ENCODE measurements around the gene TMBIM4.
"Not testable (repeated sequence)": the region's sequence is repeated elsewhere in the genome, so short reads cannot be mapped to it uniquely, and the experiment has no call there.

The TMBIM4 gene

DNA sequence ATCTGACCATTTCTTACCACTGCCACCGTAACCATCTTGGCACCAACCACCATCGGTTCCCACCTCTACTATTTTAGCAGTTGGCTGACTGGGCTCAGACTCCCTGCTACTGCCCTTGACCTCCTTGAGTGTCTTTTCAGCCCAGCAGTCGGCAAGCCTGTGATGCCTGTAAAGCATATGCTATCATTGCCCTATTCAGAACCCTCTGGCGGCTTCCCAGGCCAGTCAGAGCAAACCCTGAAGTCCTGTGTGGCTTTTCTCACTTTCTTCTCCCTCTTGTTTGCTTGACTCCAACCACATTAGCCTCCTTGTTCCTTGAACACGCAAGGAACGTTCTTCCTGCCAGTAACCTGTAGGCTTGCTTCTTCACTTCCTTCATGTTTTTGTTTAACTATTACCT is 25.4 kb upstream of the TMBIM4 start:
- H3K4me3 ChIP-seq (ENCODE audit: low read length), result no peak overlapping the region
- H3K27ac ChIP-seq (ENCODE audit: low read length), result no peak overlapping the region
- peaks cover 16% of the 10 kb centered on the region for H3K4me1 ChIP-seq (ENCODE audit: insufficient read depth, low read length)

DNA sequence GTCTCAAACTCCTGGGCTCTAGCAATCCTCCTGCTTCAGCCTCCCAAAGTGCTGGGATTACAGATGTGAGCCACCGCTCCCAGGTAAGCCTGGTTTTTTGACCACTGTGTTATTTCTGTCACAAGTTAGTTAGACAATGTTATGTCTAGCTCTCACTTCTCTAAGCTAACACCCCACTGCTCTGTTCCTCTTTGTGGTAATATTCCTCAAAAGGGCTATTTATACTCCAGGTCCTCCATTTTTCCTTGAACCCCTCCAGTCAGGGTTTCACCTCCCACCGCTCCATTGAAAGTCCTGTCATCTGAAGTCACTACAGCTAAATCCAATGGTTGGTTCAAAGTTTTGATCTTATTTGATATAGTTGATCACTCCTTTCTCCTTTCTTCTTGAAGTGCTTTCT is 24.3 kb upstream of the TMBIM4 start:
- peaks cover 16% of the 10 kb centered on the region for H3K4me1 ChIP-seq (ENCODE audit: insufficient read depth, low read length)
- peaks cover 29% of the 10 kb centered on the region for H3K27me3 ChIP-seq (ENCODE audit: insufficient read depth, low read length)
- H3K4me3 ChIP-seq (ENCODE audit: low read length), result no peak overlapping the region
- H3K9ac ChIP-seq (ENCODE audit: low read depth, low read length), result no peak overlapping the region
- H3K9me3 ChIP-seq (ENCODE audit: insufficient read depth, low read depth, low read length), result no peaks in the 10 kb centered on the region
- no peaks in the 10 kb centered on the region for H3K36me3 ChIP-seq (ENCODE audit: insufficient read depth, low read depth, low read length)
- H3K27ac ChIP-seq (ENCODE audit: low read length), result no peak overlapping the region

More for the DNA sequence above, 25.4 kb upstream of the TMBIM4 start:
- Histone ChIP-seq H3K27me3 (ENCODE audit: insufficient read depth, low read length) (peaks cover 17% of the 10 kb centered on the region), H3K36me3 (ENCODE audit: insufficient read depth, low read depth, low read length) (no peaks in the 10 kb centered on the region), H3K9me3 (ENCODE audit: insufficient read depth, low read depth, low read length) (no peaks in the 10 kb centered on the region), H3K9ac (ENCODE audit: low read depth, low read length) (no peak overlapping the region)

DNA sequence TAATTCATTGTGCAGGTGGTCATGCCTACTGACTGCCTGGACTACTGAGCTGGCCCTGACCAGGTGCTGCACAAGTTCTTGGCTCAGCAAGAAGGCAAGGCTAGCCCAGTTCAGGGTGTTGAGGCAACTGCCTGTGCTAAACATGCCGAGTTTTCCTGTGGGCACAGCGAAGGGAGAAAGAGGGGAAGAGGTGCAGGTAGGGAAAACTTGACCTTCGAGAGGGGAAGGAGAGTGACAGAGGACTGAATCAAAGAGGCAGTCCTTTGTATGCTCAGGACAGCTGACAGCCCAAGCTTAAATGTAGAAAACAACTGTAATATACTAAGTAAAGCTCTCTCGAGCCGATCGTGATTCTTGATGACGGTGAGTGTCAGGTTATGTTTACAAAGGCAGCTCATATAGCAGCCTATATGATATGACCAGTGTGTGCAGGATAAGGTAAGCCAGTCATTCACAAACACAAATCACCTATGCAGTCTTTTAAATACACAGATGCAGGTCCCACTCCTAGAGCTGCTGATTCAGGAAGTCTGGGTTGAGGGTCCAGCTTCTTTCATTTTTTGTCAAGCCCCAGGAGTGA is 21.8 kb upstream of the TMBIM4 start:
- no peak overlapping the region for H3K9ac ChIP-seq (ENCODE audit: low read depth, low read length)
- H3K9me3 ChIP-seq (ENCODE audit: insufficient read depth, low read depth, low read length), result no peaks in the 10 kb centered on the region
- H3K27ac ChIP-seq (ENCODE audit: low read length), result no peak overlapping the region
- peaks cover 5% of the 10 kb centered on the region; the same call in 1 of the 2 replicates for H3K4me1 ChIP-seq (ENCODE audit: insufficient read depth, low read length)
- H3K36me3 ChIP-seq (ENCODE audit: insufficient read depth, low read depth, low read length), result no peaks in the 10 kb centered on the region
- no peak overlapping the region for H3K4me3 ChIP-seq (ENCODE audit: low read length)
- H3K27me3 ChIP-seq (ENCODE audit: insufficient read depth, low read length), result peaks cover 54% of the 10 kb centered on the region

DNA sequence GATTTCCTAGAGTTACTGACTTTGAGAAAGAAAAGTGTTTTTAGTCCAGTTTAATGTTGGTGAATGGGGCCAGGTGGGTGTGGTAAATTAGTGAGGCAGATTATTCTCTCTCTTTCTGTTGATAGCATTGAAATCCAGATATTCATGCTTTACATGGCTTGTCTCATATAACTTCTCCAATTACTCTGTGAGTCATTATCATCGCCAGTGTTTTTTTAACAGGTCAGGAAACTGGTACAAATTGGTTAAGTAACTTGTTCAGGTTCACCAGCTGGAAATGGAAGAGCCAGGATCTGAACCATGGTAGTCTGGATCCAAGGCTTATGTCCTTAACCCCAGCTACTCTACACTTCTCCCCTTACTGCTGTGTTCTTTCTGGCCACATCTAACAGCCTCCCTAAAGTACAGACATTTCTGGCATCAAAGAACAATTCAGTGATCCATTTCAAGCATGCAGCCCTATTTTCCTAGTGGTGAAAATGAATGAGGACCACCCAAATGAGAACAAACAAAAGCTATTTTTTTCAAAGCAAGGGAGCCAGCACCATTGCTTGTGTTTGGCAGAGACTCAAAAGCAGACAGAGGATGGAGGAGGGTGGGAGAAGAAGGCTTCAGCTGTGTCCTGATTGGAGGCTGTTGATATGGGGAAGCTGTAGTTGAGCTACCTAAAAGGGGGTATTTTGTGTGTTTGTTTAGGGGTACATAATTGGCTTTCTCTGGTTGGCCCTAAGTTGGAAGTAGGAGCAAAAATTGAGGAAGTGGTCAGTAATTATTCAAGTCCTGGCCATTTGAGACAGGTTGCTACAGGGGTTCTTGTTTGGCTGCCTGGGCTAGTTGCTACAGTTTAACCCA is 20.9 kb upstream of the TMBIM4 start:
- no peak overlapping the region for H3K4me3 ChIP-seq (ENCODE audit: low read length)
- H3K27me3 ChIP-seq (ENCODE audit: insufficient read depth, low read length), result peaks cover 55% of the 10 kb centered on the region
- H3K36me3 ChIP-seq (ENCODE audit: insufficient read depth, low read depth, low read length), result no peaks in the 10 kb centered on the region
- H3K9ac ChIP-seq (ENCODE audit: low read depth, low read length), result no peak overlapping the region
- no peaks in the 10 kb centered on the region for H3K9me3 ChIP-seq (ENCODE audit: insufficient read depth, low read depth, low read length)
- H3K27ac ChIP-seq (ENCODE audit: low read length), result no peak overlapping the region
- no peaks in the 10 kb centered on the region for H3K4me1 ChIP-seq (ENCODE audit: insufficient read depth, low read length)

DNA sequence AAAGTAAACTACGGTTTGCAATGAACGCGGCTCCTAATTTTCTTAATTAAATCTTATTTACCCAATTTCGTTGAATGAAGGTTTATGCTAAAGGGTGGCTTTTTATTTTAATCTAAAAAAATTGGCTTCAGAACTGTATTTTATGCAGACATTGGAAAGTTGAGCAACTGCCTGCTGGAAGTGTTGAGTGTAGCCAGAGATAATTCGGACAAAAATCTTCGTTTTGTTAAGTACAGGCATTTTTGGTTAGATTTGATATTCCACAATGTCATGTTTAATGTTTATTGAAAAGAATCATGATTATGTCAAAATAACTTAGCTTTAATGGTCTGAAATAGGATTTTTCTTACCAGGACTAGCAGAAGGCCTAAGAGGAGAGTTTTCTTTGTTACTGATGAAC is 20.1 kb upstream of the TMBIM4 start:
- H3K27ac ChIP-seq (ENCODE audit: low read length), result no peak overlapping the region
- no peaks in the 10 kb centered on the region for H3K36me3 ChIP-seq (ENCODE audit: insufficient read depth, low read depth, low read length)
- H3K27me3 ChIP-seq (ENCODE audit: insufficient read depth, low read length), result peaks cover 55% of the 10 kb centered on the region
- no peak overlapping the region for H3K9ac ChIP-seq (ENCODE audit: low read depth, low read length)
- peak overlapping the region; percentile 68; the same call in 1 of the 2 replicates for H3K4me3 ChIP-seq (ENCODE audit: low read length)
- H3K4me1 ChIP-seq (ENCODE audit: insufficient read depth, low read length), result no peaks in the 10 kb centered on the region
- no peaks in the 10 kb centered on the region for H3K9me3 ChIP-seq (ENCODE audit: insufficient read depth, low read depth, low read length)

DNA sequence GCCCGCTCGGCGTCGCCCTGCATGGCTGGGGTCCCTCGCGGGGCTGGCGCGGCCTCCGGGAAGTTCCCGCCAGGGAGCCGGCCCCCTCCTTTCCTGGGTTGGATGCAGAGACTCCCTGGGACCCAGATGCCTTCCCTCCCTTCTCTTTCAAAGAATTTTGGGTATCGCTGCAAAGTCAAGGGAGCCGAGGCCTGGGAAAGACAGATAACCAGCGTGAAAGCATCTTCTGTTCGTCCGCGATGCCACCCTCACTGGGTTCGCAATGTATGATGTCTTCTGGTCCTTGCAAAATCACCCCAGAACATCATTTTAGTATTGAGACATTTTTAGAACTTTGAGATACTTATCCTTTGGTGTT is 19.7 kb upstream of the TMBIM4 start:
- no peak overlapping the region for H3K9ac ChIP-seq (ENCODE audit: low read depth, low read length)
- H3K4me1 ChIP-seq (ENCODE audit: insufficient read depth, low read length), result no peaks in the 10 kb centered on the region
- H3K4me3 ChIP-seq (ENCODE audit: low read length), result peak overlapping the region; percentile 68; the same call in 1 of the 2 replicates
- peaks cover 55% of the 10 kb centered on the region for H3K27me3 ChIP-seq (ENCODE audit: insufficient read depth, low read length)
- H3K27ac ChIP-seq (ENCODE audit: low read length), result no peak overlapping the region
- H3K36me3 ChIP-seq (ENCODE audit: insufficient read depth, low read depth, low read length), result no peaks in the 10 kb centered on the region
- H3K9me3 ChIP-seq (ENCODE audit: insufficient read depth, low read depth, low read length), result no peaks in the 10 kb centered on the region

DNA sequence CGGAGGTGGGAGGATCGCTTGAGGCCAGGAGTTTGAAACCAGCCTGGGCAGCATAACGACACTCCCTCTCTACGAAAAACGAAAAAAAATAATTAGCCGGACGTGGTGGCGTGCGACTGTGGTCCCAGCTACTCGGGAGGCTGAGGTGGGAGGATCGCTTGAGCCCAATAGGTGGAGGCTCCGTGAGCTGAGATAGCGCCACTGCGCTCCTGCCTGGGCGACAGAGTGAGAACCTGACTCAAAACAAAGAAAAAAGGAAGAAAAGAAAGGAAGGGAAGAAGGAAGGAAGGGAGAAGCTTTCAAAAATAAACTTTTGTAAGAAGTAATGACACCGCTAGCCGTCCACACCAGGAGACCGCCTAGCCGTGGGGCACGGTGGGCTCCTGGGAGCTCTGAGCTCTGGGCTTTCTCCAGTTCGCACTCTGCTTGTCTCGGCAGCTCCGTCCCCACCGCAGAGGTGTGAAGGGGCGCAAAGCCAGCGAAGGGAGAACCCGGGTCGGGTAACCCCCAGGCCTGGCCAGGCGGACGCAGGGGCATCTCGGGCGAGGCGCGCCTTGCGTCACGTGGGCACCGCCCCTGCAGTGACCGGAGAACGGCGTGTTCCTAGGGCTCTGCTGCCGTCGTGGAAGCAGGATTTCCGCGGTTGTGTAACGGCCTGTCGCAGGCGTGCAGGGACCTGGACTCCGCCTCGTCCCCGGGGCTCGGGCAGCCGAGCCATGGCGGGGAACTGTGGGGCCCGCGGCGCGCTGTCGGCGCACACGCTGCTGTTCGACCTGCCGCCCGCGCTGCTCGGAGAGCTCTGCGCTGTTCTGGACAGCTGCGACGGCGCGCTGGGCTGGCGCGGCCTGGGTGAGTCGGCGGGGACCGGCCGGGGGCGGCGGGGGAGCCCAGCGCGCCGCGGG is 19.0 kb upstream of the TMBIM4 start, which contains the start of gene IRAK3:
TSS of gene IRAK3 (plus strand) at position 631 of the 902 bp plus-strand sequence. CDS start at position 717, 86 bp downstream.
- Histone ChIP-seq H3K36me3 (ENCODE audit: insufficient read depth, low read depth, low read length) (no peaks in the 10 kb centered on the region), H3K9ac (ENCODE audit: low read depth, low read length) (peak within 1 kb of the TSS; percentile 45; the same call in 1 of the 2 replicates), H3K4me3 (ENCODE audit: low read length) (peak within 1 kb of the TSS; percentile 68)

DNA sequence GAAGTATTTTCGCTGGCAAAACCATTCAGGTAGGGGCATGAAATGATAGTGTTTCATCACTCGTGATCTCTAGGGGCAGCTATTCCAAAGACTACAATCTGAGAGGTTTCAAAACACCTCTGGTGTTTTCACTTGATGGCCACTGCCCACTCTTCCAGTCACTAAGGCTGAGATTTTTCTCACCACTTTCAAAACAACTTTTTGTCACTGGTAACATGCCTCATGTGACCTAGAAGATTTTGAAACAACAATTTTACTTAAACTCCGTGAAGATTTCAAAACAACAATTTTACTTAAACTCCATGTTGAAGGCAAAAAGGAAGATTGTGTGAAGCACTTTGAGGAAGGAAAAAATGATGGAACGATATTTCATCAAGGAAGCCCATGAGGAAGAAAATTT is 18.0 kb upstream of the TMBIM4 start:
- H3K27me3 ChIP-seq (ENCODE audit: insufficient read depth, low read length), result peaks cover 55% of the 10 kb centered on the region
- no peak overlapping the region for H3K9ac ChIP-seq (ENCODE audit: low read depth, low read length)
- H3K9me3 ChIP-seq (ENCODE audit: insufficient read depth, low read depth, low read length), result no peaks in the 10 kb centered on the region
- no peak overlapping the region for H3K27ac ChIP-seq (ENCODE audit: low read length)
- no peak overlapping the region for H3K4me3 ChIP-seq (ENCODE audit: low read length)
- H3K4me1 ChIP-seq (ENCODE audit: insufficient read depth, low read length), result no peaks in the 10 kb centered on the region
- no peaks in the 10 kb centered on the region for H3K36me3 ChIP-seq (ENCODE audit: insufficient read depth, low read depth, low read length)

More for the DNA sequence above, 19.0 kb upstream of the TMBIM4 start, which contains the start of gene IRAK3:
- no peaks in the 10 kb centered on the region for H3K4me1 ChIP-seq (ENCODE audit: insufficient read depth, low read length)
- H3K27me3 ChIP-seq (ENCODE audit: insufficient read depth, low read length), result peaks cover 55% of the 10 kb centered on the region
- H3K9me3 ChIP-seq (ENCODE audit: insufficient read depth, low read depth, low read length), result no peaks in the 10 kb centered on the region
- no peak within 1 kb of the TSS for H3K27ac ChIP-seq (ENCODE audit: low read length)

DNA sequence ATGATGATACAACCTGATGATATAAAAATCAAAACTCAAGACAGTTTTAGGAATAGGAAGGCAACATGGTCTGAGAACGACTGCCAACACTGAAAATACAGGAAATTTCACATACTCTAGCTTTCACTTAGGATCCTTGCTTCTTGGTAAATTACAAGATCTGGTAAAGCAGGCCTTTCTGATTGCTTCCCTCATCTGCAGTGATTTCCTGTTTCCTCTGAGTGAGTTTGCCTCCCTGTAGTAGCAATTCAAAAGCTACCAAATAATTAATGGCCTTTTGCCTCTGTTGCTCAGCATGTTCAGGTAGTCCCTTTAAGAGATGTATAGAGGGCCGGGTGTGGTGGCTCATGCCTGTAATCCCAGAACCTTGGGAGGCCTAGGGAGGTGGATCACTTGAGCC is 17.2 kb upstream of the TMBIM4 start:
- Histone ChIP-seq H3K9ac (ENCODE audit: low read depth, low read length) (no peak overlapping the region), H3K27me3 (ENCODE audit: insufficient read depth, low read length) (peaks cover 55% of the 10 kb centered on the region), H3K4me1 (ENCODE audit: insufficient read depth, low read length) (no peaks in the 10 kb centered on the region), H3K9me3 (ENCODE audit: insufficient read depth, low read depth, low read length) (no peaks in the 10 kb centered on the region), H3K36me3 (ENCODE audit: insufficient read depth, low read depth, low read length) (no peaks in the 10 kb centered on the region), H3K4me3 (ENCODE audit: low read length) (no peak overlapping the region), H3K27ac (ENCODE audit: low read length) (no peak overlapping the region)

DNA sequence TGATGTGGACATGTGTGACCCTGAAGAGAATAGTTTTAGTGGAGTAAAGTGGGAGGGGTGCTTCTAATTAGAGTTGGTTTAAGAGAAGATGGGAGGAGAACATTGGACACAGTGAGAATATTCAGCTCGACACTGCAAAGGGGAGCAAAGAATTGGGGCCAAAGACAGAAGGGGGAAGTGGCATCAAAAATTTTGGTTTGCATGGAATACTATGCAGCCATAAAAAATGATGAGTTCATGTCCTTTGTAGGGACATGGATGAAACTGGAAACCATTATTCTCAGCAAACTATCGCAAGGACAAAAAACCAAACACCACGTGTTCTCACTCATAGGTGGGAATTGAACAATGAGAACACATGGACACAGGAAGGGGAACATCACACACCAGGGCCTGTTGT is 15.0 kb upstream of the TMBIM4 start:
- H3K4me3 ChIP-seq (ENCODE audit: low read length); H3K4me1 ChIP-seq (ENCODE audit: insufficient read depth, low read length); H3K36me3 ChIP-seq (ENCODE audit: insufficient read depth, low read depth, low read length); H3K9ac ChIP-seq (ENCODE audit: low read depth, low read length); H3K27ac ChIP-seq (ENCODE audit: low read length); H3K9me3 ChIP-seq (ENCODE audit: insufficient read depth, low read depth, low read length): not testable (repeated sequence)
- peaks cover 33% of the 10 kb centered on the region for H3K27me3 ChIP-seq (ENCODE audit: insufficient read depth, low read length)

DNA sequence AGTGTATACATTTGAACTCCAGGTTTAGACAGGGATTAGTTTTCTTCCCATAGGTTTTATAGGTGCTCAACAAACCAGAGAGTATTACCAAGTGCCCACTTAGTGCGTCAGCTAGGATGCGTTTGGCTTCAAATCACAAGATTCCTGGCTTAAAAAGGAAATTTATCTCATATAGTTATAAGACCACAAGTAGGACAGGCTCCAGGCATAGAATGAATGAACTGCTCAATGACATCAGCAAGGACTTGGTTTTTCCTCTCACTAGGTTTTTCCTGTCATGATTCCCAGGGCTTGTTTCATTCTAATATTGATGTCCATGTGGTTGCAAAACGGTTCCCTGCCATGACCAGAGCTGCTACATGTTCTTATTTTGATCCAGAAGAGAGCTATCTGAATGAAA is 13.2 kb upstream of the TMBIM4 start:
- peaks cover 15% of the 10 kb centered on the region for H3K27me3 ChIP-seq (ENCODE audit: insufficient read depth, low read length)

More for the DNA sequence above, 13.2 kb upstream of the TMBIM4 start:
- Histone ChIP-seq H3K4me1 (ENCODE audit: insufficient read depth, low read length) (no peaks in the 10 kb centered on the region), H3K4me3 (ENCODE audit: low read length) (no peak overlapping the region), H3K36me3 (ENCODE audit: insufficient read depth, low read depth, low read length) (no peaks in the 10 kb centered on the region), H3K9me3 (ENCODE audit: insufficient read depth, low read depth, low read length) (no peaks in the 10 kb centered on the region), H3K27ac (ENCODE audit: low read length) (no peak overlapping the region), H3K9ac (ENCODE audit: low read depth, low read length) (no peak overlapping the region)
